Activated effector memory CD4-positive, alpha-beta T cell treated with anti-CD3 and anti-CD28 coated beads, Interleukin-2, amount 50 U/mL, for 16 hours (primary cell): Measurements from ENCODE around the gene WDR76.

ENCODE experiments used
- DNase-seq: peaks from one replicate; pipeline ENCODE4 v3.0.0-alpha.2; 2020

WDR76 gene

GRCh38 chr15:43915631-43916325 is 89.0 kb downstream of the WDR76 start:
- DNase-seq, result no peak

GRCh38 chr15:43916326-43916660 is 89.5 kb downstream of the WDR76 start:
- no peak for DNase-seq
